OCI-LY7 (cell line): Measurements from ENCODE around the gene TMEM239. TPM values are rescaled to one million over a fixed set of nuclear protein-coding genes. Genes with fewer than 3 reads are reported as not detected.

Experiments used
- BruUV-seq: library from RNA; stranded (reverse); fragments of 400-500 nt; replicated peaks from 2 replicates; lab custom pipeline; 2021; lab: Mats Ljungman, UMichigan
- CTCF ChIA-PET: fragments of 300-600 bp; sonication (Branson Sonifier 250); formaldehyde crosslinking; loops from one replicate; lab custom pipeline; 2022; ENCODE audit warnings: antibody characterized with exemption; ENCODE audit not compliant: unreplicated experiment; lab: Charles Lee
- POLR2A ChIA-PET: fragments of 300-600 bp; sonication (Branson Sonifier 250); formaldehyde crosslinking; loops from one replicate; lab custom pipeline; 2022; ENCODE audit warnings: antibody characterized with exemption; lab: Charles Lee
- DNase-seq: peaks from one replicate; pipeline ENCODE4 v3.0.0-alpha.2; 2015; ENCODE audit warnings: low spot score
- H2AFZ ChIP-seq: fragments of 200-600 bp; sonication (generic), shearing (Covaris generic); 2 replicates; pipeline ENCODE4 v1.6.1; 2014; ENCODE audit warnings: mild to moderate bottlenecking, antibody characterized with exemption, low read length, moderate library complexity
- H3K27ac ChIP-seq: fragments of 200-600 bp; sonication (generic); 2 replicates; pipeline ENCODE4 v1.5.1; 2014; ENCODE audit warnings: mixed run types, low read depth, mild to moderate bottlenecking, moderate library complexity, low read length, inconsistent platforms; ENCODE audit not compliant: poor library complexity, severe bottlenecking
- H3K36me3 ChIP-seq: fragments of 200-600 bp; sonication (generic); 2 replicates; pipeline ENCODE4 v1.6.1; 2014; ENCODE audit warnings: mild to moderate bottlenecking, antibody characterized with exemption, low read length, moderate library complexity, mixed read lengths; ENCODE audit not compliant: insufficient read depth
- H3K4me1 ChIP-seq: fragments of 200-600 bp; sonication (generic); 2 replicates; pipeline ENCODE4 v1.5.1; 2014; ENCODE audit warnings: mild to moderate bottlenecking, low read length; ENCODE audit not compliant: insufficient read depth, poor library complexity, severe bottlenecking
- H3K4me2 ChIP-seq: fragments of 200-600 bp; sonication (generic); 2 replicates; pipeline ENCODE4 v1.6.1; 2014; ENCODE audit warnings: mild to moderate bottlenecking, low read length
- H3K4me3 ChIP-seq: fragments of 200-600 bp; sonication (generic); 2 replicates; pipeline ENCODE4 v1.5.1; 2014; ENCODE audit warnings: mild to moderate bottlenecking, low read depth, low read length; ENCODE audit not compliant: poor library complexity, severe bottlenecking
- H3K79me2 ChIP-seq: fragments of 200-600 bp; sonication (generic); 2 replicates; pipeline ENCODE4 v1.6.1; 2016; ENCODE audit warnings: low read depth, mild to moderate bottlenecking, low read length, moderate library complexity, mixed read lengths; ENCODE audit not compliant: insufficient read depth
- H3K9me2 ChIP-seq: fragments of 200-600 bp; sonication (generic); 2 replicates; pipeline ENCODE4 v1.6.1; 2016; ENCODE audit warnings: mild to moderate bottlenecking, low read length, mixed read lengths; ENCODE audit not compliant: insufficient read depth
- H3K9me3 ChIP-seq: fragments of 200-600 bp; sonication (generic); 2 replicates; pipeline ENCODE4 v1.6.1; 2014; ENCODE audit warnings: mild to moderate bottlenecking, mixed run types, low read length, mixed read lengths
- H4K20me1 ChIP-seq: fragments of 200-600 bp; sonication (generic); 2 replicates; pipeline ENCODE4 v1.6.1; 2014; ENCODE audit warnings: mild to moderate bottlenecking, antibody characterized with exemption, low read length, moderate library complexity, mixed read lengths; ENCODE audit not compliant: insufficient read depth
- CTCF ChIP-seq: fragments of 200-600 bp; sonication (generic); conservative IDR thresholded peaks from 2 replicates; pipeline ENCODE4 v1.5.1; 2014; ENCODE audit warnings: mild to moderate bottlenecking, antibody characterized with exemption, low read length, moderate library complexity, mixed read lengths
- EZH2phosphoT487 ChIP-seq: fragments of 200-600 bp; sonication (generic); IDR thresholded peaks from 2 replicates; pipeline ENCODE4 v1.6.1; 2018; ENCODE audit warnings: low read depth, borderline replicate concordance, mild to moderate bottlenecking, mixed run types, antibody characterized with exemption, low read length, moderate library complexity, mixed read lengths
- intact Hi-C: fragments of 100-400 bp; cut with micrococcal nuclease; formaldehyde crosslinking; loops from one replicate; pipeline ENCODE4 v1.10.0; 2022; ENCODE audit not compliant: unreplicated experiment
- total RNA-seq, 2 experiments: library from RNA; depleted of rRNA in 1 of 2; stranded (reverse); fragments of >200 nt in 1 of 2; shearing (Covaris generic) in 1 of 2; gene quantifications; 2 replicates each; pipeline ENCODE4 v1.2.3, GENCODE V29; 2014 to 2022

The TMEM239 gene
- total RNA-seq, 2 experiments from 2014 or later: not detected

GRCh38 chr20:2798095-2798805 is 17.9 kb upstream of the TMEM239 start:
- no TSS peak for BruUV-seq
- POLR2A ChIA-PET: no interaction called here
- intact Hi-C loops: no loop called here
- Histone ChIP-seq H2AFZ (no peak overlapping the region), H3K4me3 (no peak overlapping the region), H3K4me2 (no peak overlapping the region), H3K9me2 (no peaks in the 10 kb centered on the region), H3K27ac (no peak overlapping the region), H4K20me1 (no peaks in the 10 kb centered on the region; the same call in 1 of the 2 replicates), H3K36me3 (no peaks in the 10 kb centered on the region), H3K4me1 (no peaks in the 10 kb centered on the region), H3K9me3 (no peaks in the 10 kb centered on the region), H3K79me2 (no peaks in the 10 kb centered on the region)
- TF ChIP-seq EZH2phosphoT487 (no peak), CTCF (no peak)
- no peak for DNase-seq
- CTCF ChIA-PET: no interaction called here

GRCh38 chr20:2798814-2799213 is 17.4 kb upstream of the TMEM239 start:
- ChIA-PET CTCF (no interaction called here), POLR2A (interaction anchor here (1.4 kb wide), 1 partner anchor 8 kb away, joined by 5 read pairs; no protein-coding TSS in a partner anchor)
- H3K27ac ChIP-seq: no peak overlapping the region
- no peaks in the 10 kb centered on the region for H3K79me2 ChIP-seq
- intact Hi-C loops: no loop called here
- no peak overlapping the region for H3K4me2 ChIP-seq
- no peaks in the 10 kb centered on the region; the same call in 1 of the 2 replicates for H4K20me1 ChIP-seq
- H3K9me3 ChIP-seq: no peaks in the 10 kb centered on the region
- H3K4me1 ChIP-seq: no peaks in the 10 kb centered on the region
- BruUV-seq: no TSS peak
- H3K36me3 ChIP-seq: no peaks in the 10 kb centered on the region
- no peak for TF ChIP-seq CTCF
- no peak for TF ChIP-seq EZH2phosphoT487
- no peaks in the 10 kb centered on the region for H3K9me2 ChIP-seq
- no peak for DNase-seq
- no peak overlapping the region for H2AFZ ChIP-seq
- H3K4me3 ChIP-seq: no peak overlapping the region

- no peaks in the 10 kb centered on the region for H3K36me3 ChIP-seq
- ChIA-PET CTCF (no interaction called here), POLR2A (interaction anchor here (1.4 kb wide), 1 partner anchor 9 kb away, joined by 5 read pairs; no protein-coding TSS in a partner anchor)
- no peaks in the 10 kb centered on the region for H3K9me3 ChIP-seq
- no peaks in the 10 kb centered on the region; the same call in 1 of the 2 replicates for H4K20me1 ChIP-seq
- no peaks in the 10 kb centered on the region for H3K9me2 ChIP-seq
- DNase-seq: no peak
- H3K4me2 ChIP-seq: no peak overlapping the region
- TF ChIP-seq EZH2phosphoT487 (no peak), CTCF (no peak)
- no peaks in the 10 kb centered on the region for H3K79me2 ChIP-seq
- no TSS peak for BruUV-seq
- intact Hi-C loops: no loop called here
- no peaks in the 10 kb centered on the region for H3K4me1 ChIP-seq
- no peak overlapping the region for H3K4me3 ChIP-seq
- no peak overlapping the region for H3K27ac ChIP-seq
- H2AFZ ChIP-seq: no peak overlapping the region
Observed at GRCh38 chr20:2799271-2799670, 16.9 kb upstream of the TMEM239 start.
